Lower leg skin (tissue), 4 donors: ENCODE data around the gene TKT. TPM values are rescaled to one million over a fixed set of nuclear protein-coding genes. Genes with fewer than 3 reads are reported as not detected.

Source experiments
- DNase-seq, 2 donors: peaks; one replicate each; pipeline ENCODE4 v3.0.0-alpha.2; 2019; ENCODE audit warnings: low spot score in 2 of 2
- H3K4me3 ChIP-seq: fragments of 200-600 bp; sonication (generic); 2 replicates; pipeline ENCODE4 v1.5.1; 2017; ENCODE audit warnings: mild to moderate bottlenecking, low read depth; ENCODE audit not compliant: poor library complexity, severe bottlenecking
- POLR2A ChIP-seq, 2 donors: fragments of 450-650 bp; IDR thresholded peaks; one replicate each; pipeline ENCODE4 v1.6.1; 2016 to 2017; ENCODE audit warnings: antibody characterized with exemption in 2 of 2, mild to moderate bottlenecking in 1 of 2, moderate library complexity in 1 of 2
- WGBS, 2 donors: methylation state at CpG; one replicate each; pipeline ENCODE4 v1.1.5; 2018; 5-methylcytosine and 5-hydroxymethylcytosine counted together
- intact Hi-C: fragments of 100-400 bp; cut with DNase I; formaldehyde crosslinking; loops from one replicate; pipeline ENCODE4 v1.15.0; 2023; ENCODE audit warnings: low total_unique reads
- total RNA-seq, 4 donors: library from RNA; depleted of rRNA; stranded (reverse); fragments of >200 nt; gene quantifications; one replicate each; pipeline ENCODE4 v1.1.0, GENCODE V29; 2016
- TF ChIP-seq, protein P1 (sequence below), 3 donors: fragments of 450-650 bp; IDR thresholded peaks; one replicate each; pipeline ENCODE4 v1.5.1; 2016; ENCODE audit warnings: antibody characterized with exemption in 3 of 3, mild to moderate bottlenecking in 3 of 3, moderate library complexity in 2 of 3

The TKT gene
- total RNA-seq, 4 donors from 2014 or later: 98.1 to 195 (median 154) TPM

DNA sequence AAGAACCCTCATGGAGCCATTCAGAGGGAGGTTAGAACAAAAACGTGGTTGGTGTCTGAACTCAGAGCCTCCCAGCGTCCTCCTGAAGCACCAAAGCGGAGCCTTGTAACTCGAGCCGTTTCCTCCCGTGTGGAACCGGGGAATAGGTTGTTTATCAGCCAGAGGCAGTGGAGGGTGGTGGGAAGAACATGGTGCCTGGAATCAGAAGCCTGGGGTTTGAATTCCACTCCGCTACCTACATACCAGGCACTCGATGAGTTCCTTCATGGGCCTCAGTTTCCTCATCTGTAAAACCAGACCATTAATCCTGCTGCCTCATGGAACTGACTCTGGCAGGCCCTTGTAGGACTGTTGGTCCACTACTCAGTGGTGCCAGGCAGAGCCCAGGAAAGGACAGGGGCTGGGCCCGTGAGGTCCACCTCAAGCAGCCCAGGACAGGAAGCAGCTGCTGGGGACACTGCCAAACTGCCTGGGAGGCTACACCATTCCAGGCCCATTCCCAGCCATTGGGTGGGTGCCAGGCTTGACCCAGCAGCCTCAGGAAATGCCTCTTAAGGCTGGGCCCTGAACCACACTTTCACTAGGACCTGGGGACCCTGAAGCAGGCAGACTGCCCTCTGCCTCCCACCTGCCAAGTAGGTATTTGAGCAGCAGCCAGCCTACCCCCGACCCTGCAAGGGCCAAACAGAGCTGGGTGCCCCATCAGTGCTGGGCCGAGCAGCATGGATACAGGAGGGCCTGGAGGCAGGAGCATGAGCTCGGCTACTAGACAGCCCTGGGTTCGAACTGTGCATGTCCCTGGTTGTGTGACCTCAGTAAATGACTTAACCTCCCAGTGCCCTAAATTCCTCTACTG lies 61.4 kb downstream of the TKT start:
- WGBS, 2 donors: 61 to 73% methylated on average over 14 of the region's 14 CpGs
- TF ChIP-seq, protein P1, sequence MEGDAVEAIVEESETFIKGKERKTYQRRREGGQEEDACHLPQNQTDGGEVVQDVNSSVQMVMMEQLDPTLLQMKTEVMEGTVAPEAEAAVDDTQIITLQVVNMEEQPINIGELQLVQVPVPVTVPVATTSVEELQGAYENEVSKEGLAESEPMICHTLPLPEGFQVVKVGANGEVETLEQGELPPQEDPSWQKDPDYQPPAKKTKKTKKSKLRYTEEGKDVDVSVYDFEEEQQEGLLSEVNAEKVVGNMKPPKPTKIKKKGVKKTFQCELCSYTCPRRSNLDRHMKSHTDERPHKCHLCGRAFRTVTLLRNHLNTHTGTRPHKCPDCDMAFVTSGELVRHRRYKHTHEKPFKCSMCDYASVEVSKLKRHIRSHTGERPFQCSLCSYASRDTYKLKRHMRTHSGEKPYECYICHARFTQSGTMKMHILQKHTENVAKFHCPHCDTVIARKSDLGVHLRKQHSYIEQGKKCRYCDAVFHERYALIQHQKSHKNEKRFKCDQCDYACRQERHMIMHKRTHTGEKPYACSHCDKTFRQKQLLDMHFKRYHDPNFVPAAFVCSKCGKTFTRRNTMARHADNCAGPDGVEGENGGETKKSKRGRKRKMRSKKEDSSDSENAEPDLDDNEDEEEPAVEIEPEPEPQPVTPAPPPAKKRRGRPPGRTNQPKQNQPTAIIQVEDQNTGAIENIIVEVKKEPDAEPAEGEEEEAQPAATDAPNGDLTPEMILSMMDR (IDR thresholded peaks at IDR 0.05): no peak
- no peak for TF ChIP-seq POLR2A (IDR thresholded peaks at IDR 0.05)
- no peak for DNase-seq
- H3K4me3 ChIP-seq: no peak overlapping the region
- intact Hi-C loops: loop anchor here (5.0 kb wide), 2 partner anchors 62 to 82 kb away; partner anchors contain the start of gene RFT1

DNA sequence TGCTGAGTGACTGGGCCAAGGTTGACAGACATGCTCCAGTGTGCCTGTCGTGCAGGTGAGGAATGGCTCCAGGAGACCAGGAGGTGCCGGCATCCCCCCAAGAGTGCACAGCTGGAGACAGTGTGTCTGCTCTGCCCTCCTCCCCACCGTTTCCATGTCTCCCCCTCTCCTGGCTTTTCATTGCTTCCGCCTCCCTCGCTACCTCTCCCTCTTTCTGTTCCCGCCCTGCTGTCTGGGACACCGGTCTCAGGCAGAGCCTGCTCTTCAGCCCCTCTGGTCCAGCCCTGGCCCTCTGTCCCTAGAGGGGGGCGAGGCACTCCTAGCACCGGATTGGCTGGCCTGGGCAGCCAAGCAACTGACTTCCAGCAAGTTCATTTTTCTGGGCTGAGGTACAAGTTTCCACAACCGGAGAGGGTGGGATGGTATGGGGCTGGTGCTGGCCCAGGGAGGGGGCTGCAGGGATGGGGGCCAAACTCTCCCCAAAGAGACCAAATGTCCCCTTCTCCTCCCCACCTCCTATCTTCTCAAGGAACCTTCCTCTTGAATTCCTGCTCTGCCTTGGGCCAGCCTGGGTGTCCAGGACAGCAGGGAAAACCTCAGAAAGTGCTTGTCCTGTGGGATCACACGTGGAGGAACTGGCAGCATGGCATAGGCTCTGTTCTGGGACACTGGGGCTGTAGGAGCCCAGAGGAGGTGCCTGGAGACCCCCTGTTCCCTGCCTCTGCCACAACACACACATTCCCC lies 62.2 kb downstream of the TKT start:
- 53 to 62% methylated on average over 11 of the region's 11 CpGs for WGBS, 2 donors
- intact Hi-C loops: no loop called here
- DNase-seq: no peak

DNA sequence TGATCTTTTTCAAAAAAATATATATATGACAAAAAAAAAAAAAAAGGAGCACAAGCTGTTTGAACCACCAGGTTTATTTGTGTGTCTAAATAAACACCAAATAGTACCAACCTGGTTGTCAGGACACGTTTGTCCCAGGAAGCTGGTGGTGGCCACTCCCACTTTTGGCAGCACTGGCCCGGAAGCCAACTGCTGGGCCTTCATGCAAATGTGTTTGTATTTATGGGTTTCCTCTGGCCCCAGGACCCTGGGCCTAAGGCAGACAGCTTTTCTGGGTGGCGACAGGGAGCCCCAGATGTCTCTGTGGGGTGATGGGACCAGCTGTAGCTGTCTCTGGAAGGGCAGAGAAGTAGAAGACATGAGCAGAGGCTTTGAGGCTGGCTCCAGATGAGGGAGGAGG lies 63.2 kb downstream of the TKT start:
- no peak overlapping the region for H3K4me3 ChIP-seq
- no peak for DNase-seq
- no peak for TF ChIP-seq POLR2A (IDR thresholded peaks at IDR 0.05)
- TF ChIP-seq, protein P1 (IDR thresholded peaks at IDR 0.05): no peak
- intact Hi-C loops: no loop called here
- 18 to 19% methylated on average over 3 of the region's 3 CpGs for WGBS, 2 donors

More for the DNA sequence above, 62.2 kb downstream of the TKT start:
- H3K4me3 ChIP-seq: no peak overlapping the region
- no peak for TF ChIP-seq POLR2A (IDR thresholded peaks at IDR 0.05)
- TF ChIP-seq, protein P1 (IDR thresholded peaks at IDR 0.05): no peak

GRCh38 chr3:53191836-53192480 lies 63.9 kb downstream of the TKT start:
- TF ChIP-seq, protein P1 (IDR thresholded peaks at IDR 0.05): no peak
- TF ChIP-seq POLR2A (IDR thresholded peaks at IDR 0.05): no peak
- DNase-seq: no peak
- 85 to 86% methylated on average over 16 of the region's 16 CpGs for WGBS, 2 donors
- intact Hi-C loops: no loop called here
- no peak overlapping the region for H3K4me3 ChIP-seq

- no peak for DNase-seq
- no peak for TF ChIP-seq POLR2A (IDR thresholded peaks at IDR 0.05)
- TF ChIP-seq, protein P1 (IDR thresholded peaks at IDR 0.05): no peak
- intact Hi-C loops: no loop called here
- WGBS, 2 donors: 84 to 91% methylated on average over 3 of the region's 3 CpGs
- H3K4me3 ChIP-seq: no peak overlapping the region
These were observed 65.2 kb downstream of the TKT start for GRCh38 chr3:53190659-53191058.
